Rectal smooth muscle tissue (tissue), 1 donor: ENCODE data around the gene PHF8.

ENCODE experiments used
- H3K27ac ChIP-seq: one replicate; pipeline ENCODE4 v1.7.0; 2013; ENCODE audit warnings: low read depth, low read length, inconsistent platforms
- H3K27me3 ChIP-seq: one replicate; pipeline ENCODE4 v1.7.0; 2013; ENCODE audit warnings: low read length; ENCODE audit not compliant: control insufficient read depth, insufficient read depth
- H3K36me3 ChIP-seq: one replicate; pipeline ENCODE4 v1.7.0; 2013; ENCODE audit warnings: low read length; ENCODE audit not compliant: control insufficient read depth, insufficient read depth
- H3K4me1 ChIP-seq: one replicate; pipeline ENCODE4 v1.7.0; 2013; ENCODE audit warnings: low read length; ENCODE audit not compliant: control insufficient read depth, insufficient read depth
- H3K4me3 ChIP-seq: one replicate; pipeline ENCODE4 v1.7.0; 2013; ENCODE audit warnings: low read length
- H3K9ac ChIP-seq: one replicate; pipeline ENCODE4 v1.7.0; 2013; ENCODE audit warnings: low read length

Gene PHF8

GRCh38 chrX:53997724-53998123, 46.5 kb downstream of the PHF8 start:
- no peak overlapping the region for H3K9ac ChIP-seq
- H3K4me3 ChIP-seq: no peak overlapping the region
- peaks cover 18% of the 10 kb centered on the region for H3K36me3 ChIP-seq
- H3K27me3 ChIP-seq: no peaks in the 10 kb centered on the region
- no peak overlapping the region for H3K27ac ChIP-seq
- no peaks in the 10 kb centered on the region for H3K4me1 ChIP-seq

DNA sequence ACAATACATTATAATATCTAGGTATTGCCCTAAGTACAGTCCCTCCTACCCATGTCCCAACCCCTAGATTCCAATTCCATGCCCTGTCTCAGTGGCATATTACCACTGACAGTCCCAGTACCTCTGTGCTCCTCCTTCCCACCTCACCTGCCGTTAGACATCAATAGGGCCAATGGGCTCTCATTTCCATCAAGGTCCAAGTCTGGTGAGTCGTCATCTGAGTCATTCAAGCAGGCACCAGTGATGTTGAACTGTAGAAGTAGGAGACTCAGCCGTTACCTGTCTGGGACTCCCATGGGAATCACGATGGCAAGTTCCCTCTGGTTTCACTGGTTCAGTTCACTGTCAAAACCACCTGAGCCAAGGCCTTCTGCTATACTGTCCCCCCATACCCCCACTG, 51.7 kb downstream of the PHF8 start:
- Histone ChIP-seq H3K4me1 (no peaks in the 10 kb centered on the region), H3K27ac (no peak overlapping the region), H3K36me3 (peaks cover 12% of the 10 kb centered on the region)

DNA sequence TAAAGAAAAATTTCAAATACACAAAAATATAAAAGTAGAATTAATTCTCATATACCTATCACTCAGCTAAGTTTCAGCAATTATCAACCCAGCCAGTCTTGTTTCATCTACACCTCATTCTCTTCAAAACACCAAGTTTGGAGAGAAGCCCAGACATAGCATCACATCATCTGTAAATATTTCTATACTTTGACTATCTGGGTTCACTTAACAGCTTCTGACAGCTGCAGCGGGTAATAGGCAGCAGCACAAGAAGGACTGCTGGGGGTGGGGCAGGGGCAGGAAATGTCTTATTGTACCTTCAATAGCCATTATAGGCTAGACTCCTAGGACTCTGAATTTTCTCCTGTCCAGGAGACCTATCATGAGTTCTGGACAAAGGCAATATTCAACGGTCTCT, 54.1 kb downstream of the PHF8 start:
- Histone ChIP-seq H3K27ac (no peak overlapping the region), H3K4me1 (no peaks in the 10 kb centered on the region), H3K27me3 (no peaks in the 10 kb centered on the region), H3K36me3 (peaks cover 14% of the 10 kb centered on the region), H3K4me3 (no peak overlapping the region), H3K9ac (no peak overlapping the region)

More for the DNA sequence above, 51.7 kb downstream of the PHF8 start:
- Histone ChIP-seq H3K9ac (no peak overlapping the region), H3K4me3 (no peak overlapping the region), H3K27me3 (no peaks in the 10 kb centered on the region)

GRCh38 chrX:53984895-53985294, 59.4 kb downstream of the PHF8 start:
- H3K27ac ChIP-seq: no peak overlapping the region
- peaks cover 5% of the 10 kb centered on the region for H3K36me3 ChIP-seq
- H3K27me3 ChIP-seq: peaks cover 3% of the 10 kb centered on the region
- no peak overlapping the region for H3K9ac ChIP-seq
- no peak overlapping the region for H3K4me3 ChIP-seq
- H3K4me1 ChIP-seq: no peaks in the 10 kb centered on the region

- no peak overlapping the region for H3K9ac ChIP-seq
- no peak overlapping the region for H3K27ac ChIP-seq
- H3K27me3 ChIP-seq: no peaks in the 10 kb centered on the region
- peaks cover 2% of the 10 kb centered on the region for H3K36me3 ChIP-seq
- H3K4me3 ChIP-seq: no peak overlapping the region
- no peaks in the 10 kb centered on the region for H3K4me1 ChIP-seq
These were observed 69.7 kb downstream of the PHF8 start for GRCh38 chrX:53974529-53974928.

- H3K27ac ChIP-seq: no peak overlapping the region
- no peaks in the 10 kb centered on the region for H3K27me3 ChIP-seq
- H3K4me1 ChIP-seq: no peaks in the 10 kb centered on the region
- peaks cover 3% of the 10 kb centered on the region for H3K36me3 ChIP-seq
- H3K9ac ChIP-seq: no peak overlapping the region
- no peak overlapping the region for H3K4me3 ChIP-seq
These were observed 74.7 kb downstream of the PHF8 start for GRCh38 chrX:53969540-53969939.

DNA sequence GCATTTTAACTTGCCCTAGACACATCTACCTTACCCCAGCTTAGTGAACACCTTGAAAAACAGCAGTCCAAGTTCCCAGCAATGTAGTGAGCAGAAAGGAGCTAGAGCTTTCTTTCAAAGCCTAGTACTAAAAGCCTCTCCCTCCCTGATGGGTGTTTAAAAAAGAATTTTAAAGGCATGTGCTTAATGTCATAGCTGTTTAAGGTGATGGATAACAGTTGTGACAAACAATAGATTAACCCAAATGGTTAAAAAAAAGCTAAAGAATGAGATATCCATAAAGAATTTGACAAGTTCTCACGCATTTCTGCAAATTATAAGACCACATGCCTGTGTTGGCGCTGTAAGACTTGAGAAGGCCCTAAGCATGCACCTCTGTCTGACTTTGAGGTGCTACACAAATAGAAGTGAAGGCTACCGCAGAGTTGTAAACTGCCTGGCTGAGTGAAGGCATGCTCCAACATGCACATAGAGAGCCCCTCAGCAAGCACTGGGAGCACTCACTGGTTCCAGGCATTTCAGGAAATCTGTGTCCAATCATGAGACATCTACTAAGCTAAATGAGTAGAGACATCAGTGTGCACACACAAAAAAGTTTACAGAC, 94.0 kb downstream of the PHF8 start:
- Histone ChIP-seq H3K4me3 (no peak overlapping the region), H3K4me1 (no peaks in the 10 kb centered on the region), H3K36me3 (peaks cover 2% of the 10 kb centered on the region), H3K27ac (no peak overlapping the region), H3K27me3 (no peaks in the 10 kb centered on the region), H3K9ac (no peak overlapping the region)

- H3K9ac ChIP-seq: no peak overlapping the region
- H3K27ac ChIP-seq: no peak overlapping the region
- no peaks in the 10 kb centered on the region for H3K4me1 ChIP-seq
- no peak overlapping the region for H3K4me3 ChIP-seq
- no peaks in the 10 kb centered on the region for H3K27me3 ChIP-seq
- peaks cover 14% of the 10 kb centered on the region for H3K36me3 ChIP-seq
These were observed 104.1 kb downstream of the PHF8 start for GRCh38 chrX:53940180-53940579.

- H3K36me3 ChIP-seq: peaks cover 14% of the 10 kb centered on the region
These were observed 105.1 kb downstream of the PHF8 start for GRCh38 chrX:53939127-53939526.

GRCh38 chrX:53930515-53931380, 113.5 kb downstream of the PHF8 start:
- Histone ChIP-seq H3K9ac (no peak overlapping the region), H3K36me3 (no peaks in the 10 kb centered on the region), H3K4me1 (no peaks in the 10 kb centered on the region), H3K27me3 (no peaks in the 10 kb centered on the region), H3K27ac (no peak overlapping the region), H3K4me3 (no peak overlapping the region)

More at GRCh38 chrX:53939127-53939526, 105.1 kb downstream of the PHF8 start:
- Histone ChIP-seq H3K4me1 (no peaks in the 10 kb centered on the region), H3K4me3 (no peak overlapping the region), H3K27ac (no peak overlapping the region), H3K27me3 (no peaks in the 10 kb centered on the region), H3K9ac (no peak overlapping the region)

GRCh38 chrX:53926030-53926429, 118.2 kb downstream of the PHF8 start:
- Histone ChIP-seq H3K36me3 (no peaks in the 10 kb centered on the region), H3K27me3 (no peaks in the 10 kb centered on the region), H3K9ac (no peak overlapping the region), H3K27ac (no peak overlapping the region), H3K4me1 (no peaks in the 10 kb centered on the region), H3K4me3 (no peak overlapping the region)

DNA sequence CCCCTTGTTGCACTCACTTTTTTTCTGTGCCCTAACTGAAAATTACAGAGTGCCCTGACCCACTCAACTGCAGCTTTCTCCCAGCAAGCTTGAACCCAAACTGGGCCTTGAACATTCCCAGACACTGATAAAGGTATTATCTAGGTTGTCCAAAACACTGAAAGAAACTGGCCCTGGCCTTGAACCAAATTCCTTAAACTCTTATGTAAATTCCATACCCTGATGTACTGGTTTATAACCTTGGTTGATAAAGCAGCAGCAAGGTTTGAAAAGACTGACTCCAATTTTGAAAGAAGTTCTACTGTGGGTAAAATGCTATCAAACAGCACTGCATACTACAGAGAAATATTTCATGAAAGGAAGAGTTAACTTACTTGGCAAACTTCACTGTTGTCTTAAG, 125.6 kb downstream of the PHF8 start:
- no peaks in the 10 kb centered on the region for H3K27me3 ChIP-seq
- H3K36me3 ChIP-seq: no peaks in the 10 kb centered on the region
- H3K4me3 ChIP-seq: no peak overlapping the region
- no peaks in the 10 kb centered on the region for H3K4me1 ChIP-seq
- H3K27ac ChIP-seq: no peak overlapping the region
- H3K9ac ChIP-seq: no peak overlapping the region

DNA sequence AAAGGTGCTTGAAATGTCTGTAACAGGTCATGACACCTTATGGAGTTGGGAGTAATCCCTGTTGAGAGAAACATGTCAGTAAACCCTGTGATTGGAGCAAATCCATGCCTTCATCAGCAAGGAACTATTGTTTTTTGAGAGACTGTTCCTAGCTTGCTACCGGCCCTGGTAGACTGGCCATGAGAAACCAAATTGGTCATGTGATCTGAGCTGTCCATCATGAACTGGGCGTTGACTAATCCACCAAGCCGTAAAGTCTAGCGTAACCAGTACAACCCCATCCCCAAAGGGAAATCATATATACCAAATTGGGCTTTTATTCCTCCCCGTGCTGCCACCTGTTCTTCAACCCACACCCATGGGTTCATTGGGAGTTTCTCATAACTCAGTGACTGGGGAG, 143.7 kb downstream of the PHF8 start:
- Histone ChIP-seq H3K27me3 (no peaks in the 10 kb centered on the region), H3K4me1 (no peaks in the 10 kb centered on the region), H3K36me3 (no peaks in the 10 kb centered on the region), H3K9ac (no peak overlapping the region), H3K4me3 (no peak overlapping the region), H3K27ac (no peak overlapping the region)
